CD14-positive monocyte (primary cell): ENCODE results near the gene CBY1. TPM values are rescaled to one million over a fixed set of nuclear protein-coding genes. Genes with fewer than 3 reads are reported as not detected.
"Not testable (repeated sequence)": the region's sequence is repeated elsewhere in the genome, so short reads cannot be mapped to it uniquely, and the experiment has no call there.

Experiments
- DNase-seq, 3 donors: peaks; one replicate each; pipeline ENCODE4 v3.0.0-alpha.2; 2011 to 2022
- H2AFZ ChIP-seq: 2 replicates; pipeline ENCODE4 v1.6.0; 2012; ENCODE audit warnings: mild to moderate bottlenecking, low read depth, low read length, inconsistent platforms; ENCODE audit not compliant: insufficient read depth, poor library complexity, severe bottlenecking
- H3K27ac ChIP-seq, 2 donors: 1 replicate in 1 of 2; 2 replicates in 1 of 2; pipeline ENCODE4 v1.5.1; 2012 to 2013; ENCODE audit warnings: low read length in 2 of 2, control low read depth in 1 of 2, inconsistent platforms in 1 of 2, low read depth in 1 of 2, mild to moderate bottlenecking in 1 of 2
- H3K27me3 ChIP-seq, 2 donors: one replicate each; pipeline versions ENCODE4 v1.6.0 to v1.6.1; 2011 to 2013; ENCODE audit warnings: low read length in 2 of 2; ENCODE audit not compliant: control insufficient read depth in 2 of 2, insufficient read depth in 2 of 2
- H3K36me3 ChIP-seq, 2 donors: replicated peaks in 1 of 2; 1 replicate in 1 of 2; 2 replicates in 1 of 2; pipeline versions ENCODE4 v1.5.1 to v1.6.1; 2012 to 2013; ENCODE audit warnings: low read length in 2 of 2, control low read depth in 1 of 2, inconsistent platforms in 1 of 2, mild to moderate bottlenecking in 1 of 2; ENCODE audit not compliant: insufficient read depth in 2 of 2, control insufficient read depth in 1 of 2
- H3K4me1 ChIP-seq, 2 donors: 1 replicate in 1 of 2; 2 replicates in 1 of 2; pipeline versions ENCODE4 v1.5.1 to v1.6.1; 2012 to 2013; ENCODE audit warnings: low read length in 2 of 2, control low read depth in 1 of 2, inconsistent platforms in 1 of 2, mild to moderate bottlenecking in 1 of 2, moderate library complexity in 1 of 2; ENCODE audit not compliant: insufficient read depth in 2 of 2, control insufficient read depth in 1 of 2
- H3K4me2 ChIP-seq: replicated peaks from 2 replicates; pipeline ENCODE3; 2012; ENCODE audit warnings: low read length, moderate library complexity, mild to moderate bottlenecking; ENCODE audit not compliant: poor library complexity, severe bottlenecking; ENCODE audit errors: extremely low read depth
- H3K4me3 ChIP-seq, 3 experiments: fragments of 200-600 bp in 1 of 3; sonication (generic) in 1 of 3; replicated peaks in 1 of 3; 1 replicate in 2 of 3; 2 replicates in 1 of 3; pipeline ENCODE4 v1.5.1; 2011 to 2013; ENCODE audit warnings: low read length in 3 of 3, mild to moderate bottlenecking in 3 of 3, control low read depth in 2 of 3, low read depth in 2 of 3, inconsistent platforms in 1 of 3, moderate library complexity in 1 of 3
- H3K79me2 ChIP-seq: 2 replicates; pipeline ENCODE4 v1.6.0; 2012; ENCODE audit warnings: mild to moderate bottlenecking, control low read depth, inconsistent platforms, low read length, moderate library complexity; ENCODE audit not compliant: insufficient read depth
- H3K9ac ChIP-seq: 2 replicates; pipeline ENCODE4 v1.6.0; 2017; ENCODE audit warnings: low read length, mild to moderate bottlenecking; ENCODE audit not compliant: insufficient read depth, poor library complexity, severe bottlenecking
- H3K9me3 ChIP-seq, 2 donors: replicated peaks in 1 of 2; 1 replicate in 1 of 2; 2 replicates in 1 of 2; pipeline versions ENCODE4 v1.5.1 to v1.6.1; 2012 to 2013; ENCODE audit warnings: low read length in 2 of 2, control low read depth in 1 of 2; ENCODE audit not compliant: control insufficient read depth in 1 of 2, insufficient read depth in 1 of 2
- H4K20me1 ChIP-seq: 2 replicates; pipeline ENCODE4 v1.6.0; 2012; ENCODE audit warnings: mild to moderate bottlenecking, low read length, control low read depth, moderate library complexity; ENCODE audit not compliant: insufficient read depth
- H3K27ac Mint-ChIP-seq, 7 donors: one replicate each; pipeline ENCODE4 v1.8.0; 2020; ENCODE audit warnings: mild to moderate bottlenecking in 7 of 7, mixed read lengths in 7 of 7, moderate library complexity in 6 of 7, inconsistent platforms in 2 of 7
- H3K27me3 Mint-ChIP-seq, 3 donors: one replicate each; pipeline ENCODE4 v1.8.0; 2021 to 2022; ENCODE audit warnings: low read depth in 3 of 3, mild to moderate bottlenecking in 3 of 3, mixed read lengths in 3 of 3, moderate library complexity in 3 of 3, inconsistent platforms in 1 of 3
- H3K36me3 Mint-ChIP-seq, 2 donors: one replicate each; pipeline ENCODE4 v1.8.0; 2020; ENCODE audit warnings: mixed read lengths in 2 of 2, inconsistent platforms in 1 of 2, mild to moderate bottlenecking in 1 of 2
- H3K4me1 Mint-ChIP-seq: one replicate; pipeline ENCODE4 v1.8.0; 2020; ENCODE audit warnings: mild to moderate bottlenecking, mixed read lengths
- H3K4me3 Mint-ChIP-seq, 2 donors: one replicate each; pipeline ENCODE4 v1.8.0; 2020; ENCODE audit warnings: mild to moderate bottlenecking in 2 of 2, mixed read lengths in 2 of 2, moderate library complexity in 1 of 2
- H3K9me3 Mint-ChIP-seq, 7 donors: one replicate each; pipeline ENCODE4 v1.8.0; 2020 to 2022; ENCODE audit warnings: mixed read lengths in 7 of 7, mild to moderate bottlenecking in 6 of 7, moderate library complexity in 6 of 7, inconsistent platforms in 2 of 7
- CTCF ChIP-seq: fragments of 200-600 bp; IDR thresholded peaks from one replicate; pipeline ENCODE4 v1.8.0; 2022; ENCODE audit warnings: antibody characterized with exemption, mild to moderate bottlenecking
- WGBS: methylation state at CpG from one replicate; pipeline ENCODE4 v1.1.5; 2013; ENCODE audit warnings: missing lambda C conversion rate; ENCODE audit not compliant: insufficient coverage; 5-methylcytosine and 5-hydroxymethylcytosine counted together
- intact Hi-C, 2 donors: fragments of 100-400 bp; cut with micrococcal nuclease; formaldehyde crosslinking; loops; one replicate each; pipeline versions ENCODE4 v1.15.0 to v1.15.1; 2023
- polyA plus RNA-seq, 3 donors: library from polyadenylated mRNA; depleted of rRNA in 1 of 3; unstranded in 2 of 3; stranded (reverse) in 1 of 3; fragments of 300-500 nt in 2 of 3; fragments of >200 nt in 1 of 3; fragmentation: Illumina TruSeq in 2 of 3; gene quantifications; 1 replicate in 2 of 3; 2 replicates in 1 of 3; pipeline ENCODE4 v1.2.3, GENCODE V29; 2012 to 2021

The CBY1 gene
- polyA plus RNA-seq, 3 donors: 1.1 to 4.1 (median 1.7) TPM

GRCh38 chr22:38638728-38639127, 17.7 kb upstream of the CBY1 start:
- intact Hi-C loops: no loop called here
- no peak overlapping the region for H3K4me2 ChIP-seq
- no peaks in the 10 kb centered on the region for H3K36me3 Mint-ChIP-seq
- no peak overlapping the region for H3K27ac ChIP-seq
- H3K36me3 ChIP-seq: no peaks in the 10 kb centered on the region
- no peak overlapping the region for H3K27ac Mint-ChIP-seq
- H3K4me1 ChIP-seq: no peaks in the 10 kb centered on the region
- H3K27me3 ChIP-seq: no peaks in the 10 kb centered on the region
- peaks cover 0 to 4% (median 2%) of the 10 kb centered on the region in 3 donors for H3K27me3 Mint-ChIP-seq
- no peak overlapping the region for H3K4me3 Mint-ChIP-seq
- H2AFZ ChIP-seq: no peak overlapping the region
- no peak overlapping the region for H3K9ac ChIP-seq
- H4K20me1 ChIP-seq: no peaks in the 10 kb centered on the region
- no peaks in the 10 kb centered on the region for H3K4me1 Mint-ChIP-seq
- H3K4me3 ChIP-seq: no peak overlapping the region
- H3K9me3 ChIP-seq: no peaks in the 10 kb centered on the region
- TF ChIP-seq CTCF: no peak
- no peaks in the 10 kb centered on the region for H3K79me2 ChIP-seq
- WGBS: 100% methylated on average over 1 of the region's 3 CpGs
- DNase-seq: no peak
- H3K9me3 Mint-ChIP-seq: no peaks in the 10 kb centered on the region

GRCh38 chr22:38641476-38642040, 14.9 kb upstream of the CBY1 start:
- no peak overlapping the region for H3K4me3 ChIP-seq
- WGBS: 95% methylated on average over 3 of the region's 13 CpGs
- H3K27ac Mint-ChIP-seq: no peak overlapping the region

GRCh38 chr22:38644245-38644644, 12.2 kb upstream of the CBY1 start:
- H3K4me3 ChIP-seq, H3K36me3 Mint-ChIP-seq, H3K4me1 ChIP-seq, H3K4me1 Mint-ChIP-seq, intact Hi-C loops, H3K4me2 ChIP-seq, H3K27ac Mint-ChIP-seq, H3K27me3 Mint-ChIP-seq, H3K4me3 Mint-ChIP-seq, DNase-seq, H3K27me3 ChIP-seq, H3K9me3 ChIP-seq, H4K20me1 ChIP-seq, H3K9ac ChIP-seq, H3K27ac ChIP-seq, H3K36me3 ChIP-seq, H3K79me2 ChIP-seq, H2AFZ ChIP-seq: not testable (repeated sequence)
- H3K9me3 Mint-ChIP-seq: peaks cover 0 to 13% (median 0%) of the 10 kb centered on the region in 7 donors
- 100% methylated on average over 4 of the region's 5 CpGs for WGBS

More at GRCh38 chr22:38641476-38642040, 14.9 kb upstream of the CBY1 start:
- no peak overlapping the region for H3K27ac ChIP-seq
- Mint-ChIP-seq H3K4me3 (no peak overlapping the region), H3K4me1 (no peaks in the 10 kb centered on the region), H3K36me3 (no peaks in the 10 kb centered on the region), H3K9me3 (peaks cover 0 to 12% (median 0%) of the 10 kb centered on the region in 7 donors), H3K27me3 (peaks cover 0 to 4% (median 2%) of the 10 kb centered on the region in 3 donors)
- no peaks in the 10 kb centered on the region for H3K27me3 ChIP-seq
- no peak for TF ChIP-seq CTCF
- H4K20me1 ChIP-seq: no peaks in the 10 kb centered on the region
- H3K9me3 ChIP-seq: no peaks in the 10 kb centered on the region
- intact Hi-C loops: no loop called here
- no peaks in the 10 kb centered on the region for H3K36me3 ChIP-seq
- H3K4me1 ChIP-seq: no peaks in the 10 kb centered on the region
- DNase-seq: no peak
- H3K9ac ChIP-seq: no peak overlapping the region
- H2AFZ ChIP-seq: no peak overlapping the region
- no peaks in the 10 kb centered on the region for H3K79me2 ChIP-seq
- H3K4me2 ChIP-seq: no peak overlapping the region
